ENCODE results near the gene MESP1.

MESP1 gene

GRCh38 chr15:89723031-89723430 is 28.0 kb downstream of the MESP1 start:
- no peak for DNase-seq (ENCODE audit: low read depth)

GRCh38 chr15:89714775-89715174 is 36.3 kb downstream of the MESP1 start:
- no peak for DNase-seq (ENCODE audit: low read depth)

- no peak for DNase-seq (ENCODE audit: low read depth)
Observed at GRCh38 chr15:89707577-89707976, 43.5 kb downstream of the MESP1 start.

- DNase-seq (ENCODE audit: low read depth), result no peak
Observed at GRCh38 chr15:89704411-89704810, 46.6 kb downstream of the MESP1 start.

Measured in stimulated activated CD8-positive, alpha-beta memory T cell treated with anti-CD3 and anti-CD28 coated beads, Interleukin-12 subunit alpha, Interleukin-12 subunit beta, amount 100 ng/mL, for 4 hours (primary cell).